ENCODE measurements around the gene TRIM68. TPM values are rescaled to one million over a fixed set of nuclear protein-coding genes. Genes with fewer than 3 reads are reported as not detected.

Gene TRIM68
- polyA plus RNA-seq, 1 experiment: 6.4 TPM

- Histone ChIP-seq H3K9me3 (ENCODE audit: control insufficient read depth, insufficient read depth, low read length) (no peaks in the 10 kb centered on the region), H3K27me3 (ENCODE audit: control insufficient read depth, insufficient read depth, low read length) (peaks cover 6% of the 10 kb centered on the region), H3K27ac (ENCODE audit: low read depth, low read length) (no peak overlapping the region), H3K4me3 (ENCODE audit: low read depth, low read length) (no peak overlapping the region)
- ChIA-PET CTCF (interaction anchor here (0.5 to 5.6 kb wide), 25 partner anchors 9 to 1265 kb away, joined by 3 to 97 read pairs (median 3); partner anchors contain the start of genes OR51D1 and TRIM68), POLR2A (no interaction called here)
- peak; percentile 75 for TF ChIP-seq CTCF (IDR thresholded peaks at IDR 0.05; ENCODE audit: low read depth, low read length)
- DNase-seq (ENCODE audit: low read depth, low spot score): peak; percentile 61
Measured at GRCh38 chr11:4626207-4627099, 18.4 kb upstream of the TRIM68 start.

- ChIA-PET POLR2A (no interaction called here), CTCF (no interaction called here)
- Histone ChIP-seq H3K9me3 (ENCODE audit: control insufficient read depth, insufficient read depth, low read length) (no peaks in the 10 kb centered on the region), H3K27ac (ENCODE audit: low read depth, low read length) (no peak overlapping the region), H3K4me3 (ENCODE audit: low read depth, low read length) (no peak overlapping the region), H3K27me3 (ENCODE audit: control insufficient read depth, insufficient read depth, low read length) (no peaks in the 10 kb centered on the region)
- DNase-seq (ENCODE audit: low read depth, low spot score): no peak
- no peak for TF ChIP-seq CTCF (IDR thresholded peaks at IDR 0.05; ENCODE audit: low read depth, low read length)
Measured at GRCh38 chr11:4619514-4619913, 11.5 kb upstream of the TRIM68 start.

GRCh38 chr11:4615856-4616444 lies 7.9 kb upstream of the TRIM68 start:
- no peak overlapping the region for H3K27ac ChIP-seq (ENCODE audit: low read depth, low read length)
- DNase-seq (ENCODE audit: low read depth, low spot score): no peak
- H3K9me3 ChIP-seq (ENCODE audit: control insufficient read depth, insufficient read depth, low read length): no peaks in the 10 kb centered on the region
- H3K27me3 ChIP-seq (ENCODE audit: control insufficient read depth, insufficient read depth, low read length): no peaks in the 10 kb centered on the region
- H3K4me3 ChIP-seq (ENCODE audit: low read depth, low read length): no peak overlapping the region
- CTCF ChIA-PET: interaction anchor here (2.1 kb wide), 1 partner anchor 11 kb away, joined by 11 read pairs; no protein-coding TSS in a partner anchor
- POLR2A ChIA-PET: no interaction called here
- no peak for TF ChIP-seq CTCF (IDR thresholded peaks at IDR 0.05; ENCODE audit: low read depth, low read length)

- no peaks in the 10 kb centered on the region; the same call in 1 of the 2 replicates for H3K9me3 ChIP-seq (ENCODE audit: control insufficient read depth, insufficient read depth, low read length)
- no peak overlapping the region for H3K4me3 ChIP-seq (ENCODE audit: low read depth, low read length)
- no peak overlapping the region for H3K27ac ChIP-seq (ENCODE audit: low read depth, low read length)
- POLR2A ChIA-PET: no interaction called here
- no peak for DNase-seq (ENCODE audit: low read depth, low spot score)
- CTCF ChIA-PET: interaction anchor here (1.1 to 1.6 kb wide), 2 partner anchors 14 to 25 kb away, joined by 3 to 6 read pairs; partner anchors contain the start of gene OR51D1
- no peak for TF ChIP-seq CTCF (IDR thresholded peaks at IDR 0.05; ENCODE audit: low read depth, low read length)
- H3K27me3 ChIP-seq (ENCODE audit: control insufficient read depth, insufficient read depth, low read length): no peaks in the 10 kb centered on the region
Measured at GRCh38 chr11:4611986-4612385, 4.0 kb upstream of the TRIM68 start.

All from AG04450 (cell line).